Ectodermal cell (in vitro differentiated cells): ENCODE measurements around the gene PKD2L1.

Experiments
- H3K27ac ChIP-seq: 2 replicates; pipeline ENCODE4 v1.7.0; 2013; ENCODE audit warnings: mild to moderate bottlenecking, low read depth, low read length; ENCODE audit not compliant: insufficient read depth, poor library complexity, severe bottlenecking
- H3K27me3 ChIP-seq: 2 replicates; pipeline ENCODE4 v1.7.0; 2013; ENCODE audit warnings: mild to moderate bottlenecking, low read length; ENCODE audit not compliant: insufficient read depth, control insufficient read depth, poor library complexity, severe bottlenecking
- H3K36me3 ChIP-seq: one replicate; pipeline ENCODE4 v1.7.0; 2013; ENCODE audit warnings: low read length; ENCODE audit not compliant: control insufficient read depth, insufficient read depth
- H3K4me1 ChIP-seq: one replicate; pipeline ENCODE4 v1.7.0; 2013; ENCODE audit warnings: low read length; ENCODE audit not compliant: control insufficient read depth, insufficient read depth
- H3K4me3 ChIP-seq: 2 replicates; pipeline ENCODE4 v1.7.0; 2013; ENCODE audit warnings: low read depth, low read length, control low read depth; ENCODE audit not compliant: insufficient read depth
- H3K9me3 ChIP-seq: 2 replicates; pipeline ENCODE4 v1.7.0; 2013; ENCODE audit warnings: mild to moderate bottlenecking, low read length, moderate library complexity; ENCODE audit not compliant: control insufficient read depth
- WGBS, 2 experiments: methylation state at CpG; one replicate each; pipeline ENCODE4 v1.1.7; 2013; ENCODE audit warnings: missing lambda C conversion rate in 2 of 2; 5-methylcytosine and 5-hydroxymethylcytosine counted together

Gene PKD2L1

DNA sequence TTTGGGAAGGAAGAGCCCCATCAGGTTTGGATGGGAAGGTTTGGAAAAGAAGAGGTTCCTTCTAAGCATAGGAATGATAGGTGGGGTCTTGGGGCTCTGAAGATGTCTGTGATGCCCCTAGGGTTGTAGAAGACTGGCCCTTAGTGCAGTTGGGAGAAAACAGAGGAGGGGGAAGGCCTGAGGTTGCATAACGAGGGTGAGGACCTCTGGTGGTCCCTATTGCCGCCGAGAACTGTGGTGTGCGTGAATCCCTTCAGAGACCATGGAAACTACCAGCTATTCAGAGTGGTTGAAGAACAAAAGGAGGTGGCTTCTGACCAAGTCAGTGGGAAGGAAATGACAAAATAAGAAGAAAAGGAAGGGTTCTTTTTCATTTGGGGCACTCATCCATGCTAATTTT, 3.1 kb upstream of the PKD2L1 start:
- H3K9me3 ChIP-seq: no peaks in the 10 kb centered on the region
- H3K27ac ChIP-seq: no peak overlapping the region
- peaks cover 22% of the 10 kb centered on the region for H3K27me3 ChIP-seq
- no peaks in the 10 kb centered on the region for H3K36me3 ChIP-seq
- H3K4me3 ChIP-seq: no peak overlapping the region
- WGBS, 2 experiments: 46 to 58% methylated on average over 4 of the region's 4 CpGs
- H3K4me1 ChIP-seq: no peaks in the 10 kb centered on the region

DNA sequence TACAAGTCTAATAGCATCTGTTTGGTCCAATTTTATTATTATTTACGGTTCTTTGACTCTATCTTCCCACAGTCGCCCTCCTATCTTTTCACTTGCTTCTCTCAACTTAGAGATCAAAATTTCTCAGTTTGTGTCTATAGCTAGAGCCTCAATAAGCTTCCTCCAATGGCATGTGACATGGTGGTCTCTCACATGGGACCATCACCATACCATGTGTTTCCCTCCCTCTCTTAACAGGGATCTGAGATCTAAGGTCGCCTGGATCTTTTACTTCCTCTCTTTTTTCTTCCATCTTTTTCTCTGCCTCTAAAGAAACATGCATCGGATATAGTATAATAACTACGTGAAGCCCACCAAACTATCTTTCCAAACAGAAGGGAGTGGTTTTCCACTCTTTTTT, 1.8 kb downstream of the PKD2L1 start:
- Histone ChIP-seq H3K27ac (no peak overlapping the region), H3K4me3 (no peak overlapping the region), H3K4me1 (no peaks in the 10 kb centered on the region), H3K36me3 (no peaks in the 10 kb centered on the region), H3K9me3 (no peaks in the 10 kb centered on the region), H3K27me3 (peaks cover 46% of the 10 kb centered on the region)
- WGBS, 2 experiments: 60 to 65% methylated on average over 5 of the region's 5 CpGs

GRCh38 chr10:100327718-100328009, 2.4 kb downstream of the PKD2L1 start:
- no peaks in the 10 kb centered on the region for H3K36me3 ChIP-seq
- no peaks in the 10 kb centered on the region for H3K9me3 ChIP-seq
- H3K27ac ChIP-seq: no peak overlapping the region
- peaks cover 46% of the 10 kb centered on the region for H3K27me3 ChIP-seq
- 89% methylated on average over 3 of the region's 3 CpGs for WGBS, 2 experiments
- H3K4me3 ChIP-seq: no peak overlapping the region
- H3K4me1 ChIP-seq: no peaks in the 10 kb centered on the region

DNA sequence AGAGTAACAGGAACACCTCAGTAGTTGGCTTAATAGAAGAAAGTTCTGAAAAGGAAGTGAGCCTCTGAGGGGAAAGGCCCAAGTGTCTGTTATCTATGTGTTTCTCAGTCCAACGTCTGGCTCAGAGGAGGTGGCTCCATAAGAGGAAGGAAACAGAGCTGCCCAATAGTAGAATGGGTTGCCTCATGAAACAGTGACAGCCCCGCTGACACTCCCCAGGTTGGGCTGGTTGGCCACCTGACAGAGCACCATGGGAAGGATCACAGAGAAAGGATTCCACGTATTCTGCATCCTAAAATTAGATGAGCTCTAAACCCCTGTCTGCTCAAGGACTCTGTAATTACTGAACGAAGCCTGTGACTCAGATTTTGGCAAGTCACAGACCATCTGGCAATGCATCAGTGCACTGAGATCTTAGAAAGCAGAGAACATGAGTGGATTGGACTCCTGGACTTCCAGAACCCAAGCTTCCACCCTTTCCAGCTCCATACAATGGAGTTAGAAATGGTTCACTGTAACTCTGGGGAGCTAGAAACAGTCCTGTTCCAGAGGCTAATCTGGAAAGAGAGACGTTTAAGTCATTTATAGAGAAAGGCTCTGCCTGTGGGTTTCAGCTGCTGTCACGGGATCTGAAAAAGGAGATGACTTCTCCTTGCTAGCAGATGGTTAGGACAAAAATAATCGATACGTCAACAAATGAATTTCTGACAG, 2.9 kb downstream of the PKD2L1 start:
- H3K4me3 ChIP-seq: no peak overlapping the region
- H3K27me3 ChIP-seq: peaks cover 46% of the 10 kb centered on the region
- WGBS, 2 experiments: 69% methylated on average over 8 of the region's 8 CpGs
- no peaks in the 10 kb centered on the region for H3K36me3 ChIP-seq
- H3K4me1 ChIP-seq: no peaks in the 10 kb centered on the region
- no peaks in the 10 kb centered on the region for H3K9me3 ChIP-seq
- no peak overlapping the region for H3K27ac ChIP-seq

DNA sequence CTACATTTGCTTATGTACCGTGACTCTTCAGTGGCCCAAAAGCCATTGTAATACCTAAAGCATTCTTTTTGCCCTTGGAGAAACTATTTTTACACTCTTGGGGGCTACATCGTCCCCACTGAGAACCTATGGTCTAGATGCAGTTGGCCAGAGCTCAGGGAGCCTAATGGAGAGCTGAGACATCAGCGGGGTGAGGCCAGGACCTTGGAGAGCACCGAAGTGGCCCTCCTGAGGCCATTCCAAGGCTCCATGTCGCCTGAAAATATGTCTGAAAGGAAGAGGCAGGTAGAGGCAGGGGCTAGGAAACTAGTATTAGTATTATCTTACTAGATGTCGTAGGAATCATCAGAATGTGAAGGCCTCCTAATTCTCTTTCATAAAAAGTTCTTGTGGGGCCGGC, 4.9 kb downstream of the PKD2L1 start:
- H3K36me3 ChIP-seq: no peaks in the 10 kb centered on the region
- WGBS, 2 experiments: 40 to 43% methylated on average over 7 of the region's 7 CpGs
- no peak overlapping the region for H3K4me3 ChIP-seq
- no peaks in the 10 kb centered on the region for H3K4me1 ChIP-seq
- H3K27ac ChIP-seq: no peak overlapping the region
- no peaks in the 10 kb centered on the region for H3K9me3 ChIP-seq
- peaks cover 40% of the 10 kb centered on the region for H3K27me3 ChIP-seq

DNA sequence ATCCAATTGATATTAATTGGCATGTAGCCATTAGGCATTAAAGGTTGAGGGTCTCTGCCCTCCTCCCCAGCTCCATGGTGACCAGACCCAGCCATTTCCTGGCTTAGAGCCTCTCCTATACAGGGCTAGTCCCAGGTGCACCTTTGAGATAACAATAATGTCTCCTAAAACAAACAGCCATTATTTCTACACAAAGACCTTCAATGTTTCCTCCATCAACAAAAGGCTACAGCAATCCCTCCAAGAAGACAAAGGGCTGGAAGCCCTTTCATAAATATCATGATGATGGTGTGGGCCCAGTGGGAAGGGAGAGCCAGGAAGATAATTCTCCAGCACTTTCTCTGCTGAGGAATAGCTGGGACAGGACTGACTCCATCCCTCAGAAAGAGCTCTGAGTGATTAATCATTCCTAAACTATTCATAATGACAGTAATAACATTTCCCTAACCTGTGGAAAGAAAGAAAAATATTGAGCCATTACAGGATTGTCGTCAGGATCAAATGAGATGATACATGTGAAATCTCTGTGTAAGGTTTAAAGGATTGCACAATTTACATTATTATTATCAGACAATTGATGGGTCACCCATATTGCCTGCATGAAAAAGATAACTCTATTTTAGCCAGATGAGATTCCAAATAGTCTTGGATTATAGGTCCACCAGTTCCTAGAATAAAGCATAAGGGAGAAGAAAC, 10.2 kb downstream of the PKD2L1 start:
- H3K27ac ChIP-seq: no peak overlapping the region
- no peaks in the 10 kb centered on the region for H3K36me3 ChIP-seq
- WGBS, 2 experiments: 100% methylated on average over 1 of the region's 1 CpG; no CpG with 5 or more reads in 1 of the 2 experiments
- peaks cover 5% of the 10 kb centered on the region for H3K27me3 ChIP-seq
- no peak overlapping the region for H3K4me3 ChIP-seq
- H3K9me3 ChIP-seq: no peaks in the 10 kb centered on the region
- no peaks in the 10 kb centered on the region for H3K4me1 ChIP-seq

- 92 to 96% methylated on average over 3 to 4 of the region's 4 CpGs for WGBS, 2 experiments
- H3K36me3 ChIP-seq: no peaks in the 10 kb centered on the region
- H3K4me1 ChIP-seq: no peaks in the 10 kb centered on the region
- H3K27ac ChIP-seq: no peak overlapping the region
- H3K4me3 ChIP-seq: no peak overlapping the region
- peaks cover 9% of the 10 kb centered on the region for H3K27me3 ChIP-seq
- no peaks in the 10 kb centered on the region for H3K9me3 ChIP-seq
These were observed 11.8 kb downstream of the PKD2L1 start for GRCh38 chr10:100318207-100318606.

- H3K4me3 ChIP-seq: no peak overlapping the region
- no peak overlapping the region for H3K27ac ChIP-seq
- WGBS, 2 experiments: 87 to 89% methylated on average over 4 of the region's 4 CpGs
- H3K27me3 ChIP-seq: peaks cover 26% of the 10 kb centered on the region
- no peaks in the 10 kb centered on the region for H3K36me3 ChIP-seq
- H3K9me3 ChIP-seq: no peaks in the 10 kb centered on the region
- no peaks in the 10 kb centered on the region for H3K4me1 ChIP-seq
These were observed 14.4 kb downstream of the PKD2L1 start for GRCh38 chr10:100315615-100316014.

DNA sequence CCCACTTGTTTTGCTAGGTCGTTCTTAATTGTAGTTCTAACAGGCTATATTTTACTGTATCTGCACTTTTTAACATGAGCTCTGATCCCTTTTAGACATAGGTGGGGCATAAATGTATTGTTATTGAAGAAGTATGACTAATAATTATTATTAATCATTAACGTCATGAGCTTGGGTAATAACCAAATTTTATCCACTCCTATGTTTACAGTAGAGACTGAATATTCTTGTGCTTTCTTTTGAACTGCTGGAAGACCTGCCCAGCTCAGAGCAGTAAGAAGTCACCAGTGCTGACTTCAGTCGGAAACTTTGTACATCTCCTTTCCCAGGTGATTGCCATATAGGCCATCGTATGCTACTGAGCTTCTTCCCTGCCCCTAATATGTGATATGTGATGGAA, 18.7 kb downstream of the PKD2L1 start:
- H3K27me3 ChIP-seq: peaks cover 33% of the 10 kb centered on the region
- WGBS, 2 experiments: 88 to 92% methylated on average over 3 of the region's 4 CpGs
- no peaks in the 10 kb centered on the region for H3K4me1 ChIP-seq

GRCh38 chr10:100307684-100308083, 22.3 kb downstream of the PKD2L1 start:
- Histone ChIP-seq H3K36me3 (no peaks in the 10 kb centered on the region), H3K4me1 (no peaks in the 10 kb centered on the region), H3K4me3 (no peak overlapping the region), H3K9me3 (no peaks in the 10 kb centered on the region), H3K27me3 (peaks cover 29% of the 10 kb centered on the region), H3K27ac (no peak overlapping the region)
- WGBS, 2 experiments: 93 to 95% methylated on average over 3 of the region's 3 CpGs

More for the DNA sequence above, 18.7 kb downstream of the PKD2L1 start:
- no peaks in the 10 kb centered on the region for H3K36me3 ChIP-seq
- no peak overlapping the region for H3K4me3 ChIP-seq
- H3K9me3 ChIP-seq: no peaks in the 10 kb centered on the region
- H3K27ac ChIP-seq: no peak overlapping the region
